Effector memory CD8-positive, alpha-beta T cell (primary cell): Measurements from ENCODE around the gene ANGPTL3.

Experiments used
- ATAC-seq: fragments of 150-1000 bp; cut with Tn5 transposase; replicated peaks from 2 replicates; pipeline ENCODE4 v1.10.0; 2021; ENCODE audit warnings: mild to moderate bottlenecking, moderate library complexity
- DNase-seq, 3 experiments: peaks; one replicate each; pipeline ENCODE4 v3.0.0; 2021
- H3K27ac Mint-ChIP-seq, 2 donors: one replicate each; pipeline ENCODE4 v1.8.0; 2022; ENCODE audit warnings: mild to moderate bottlenecking in 2 of 2, mixed read lengths in 2 of 2, moderate library complexity in 2 of 2
- H3K27me3 Mint-ChIP-seq, 2 donors: one replicate each; pipeline ENCODE4 v1.8.0; 2022; ENCODE audit warnings: mixed read lengths in 2 of 2
- H3K36me3 Mint-ChIP-seq: one replicate; pipeline ENCODE4 v1.8.0; 2022; ENCODE audit warnings: mild to moderate bottlenecking, moderate library complexity, mixed read lengths; ENCODE audit not compliant: insufficient read depth
- H3K4me1 Mint-ChIP-seq, 2 donors: one replicate each; pipeline ENCODE4 v1.8.0; 2022; ENCODE audit warnings: low read depth in 2 of 2, mixed read lengths in 2 of 2
- H3K4me3 Mint-ChIP-seq, 2 donors: one replicate each; pipeline ENCODE4 v1.8.0; 2022; ENCODE audit warnings: mild to moderate bottlenecking in 2 of 2, mixed read lengths in 2 of 2, moderate library complexity in 2 of 2
- H3K9me3 Mint-ChIP-seq, 2 donors: one replicate each; pipeline ENCODE4 v1.8.0; 2022; ENCODE audit warnings: mixed read lengths in 2 of 2

Gene ANGPTL3

GRCh38 chr1:62654744-62655143 lies 57.4 kb downstream of the ANGPTL3 start:
- DNase-seq: no peak
- no peak overlapping the region for H3K4me3 Mint-ChIP-seq
- H3K27ac Mint-ChIP-seq: no peak overlapping the region
- no peak for ATAC-seq
- no peaks in the 10 kb centered on the region for H3K36me3 Mint-ChIP-seq
- H3K9me3 Mint-ChIP-seq: no peaks in the 10 kb centered on the region
- H3K27me3 Mint-ChIP-seq: no peaks in the 10 kb centered on the region
- H3K4me1 Mint-ChIP-seq: peaks cover 0 to 4% of the 10 kb centered on the region in 2 donors
